ENCODE results near the gene OR7G3.

OR7G3 gene

GRCh38 chr19:9126900-9127405, at the start of gene OR7G3:
TSS of gene OR7G3 (minus strand) at chr19:9126950. CDS start at chr19:9126950, 0 bp downstream.
- H3K36me3 ChIP-seq (ENCODE audit: control insufficient read depth, insufficient read depth, low read length), result no peaks in the 10 kb centered on the region
- H3K9me3 ChIP-seq (ENCODE audit: control insufficient read depth, insufficient read depth, low read length), result peaks cover 3% of the 10 kb centered on the region
- H3K9ac ChIP-seq (ENCODE audit: low read depth, low read length), result no peak within 1 kb of the TSS
- H3K4me1 ChIP-seq (ENCODE audit: control insufficient read depth, insufficient read depth, low read length), result no peaks in the 10 kb centered on the region
- no peaks in the 10 kb centered on the region for H3K27me3 ChIP-seq (ENCODE audit: control insufficient read depth, insufficient read depth, low read length)
- no peak within 1 kb of the TSS for H3K4me3 ChIP-seq (ENCODE audit: low read depth, low read length)

- Histone ChIP-seq H3K4me1 (ENCODE audit: control insufficient read depth, insufficient read depth, low read length) (no peaks in the 10 kb centered on the region), H3K9ac (ENCODE audit: low read depth, low read length) (no peak overlapping the region), H3K27me3 (ENCODE audit: control insufficient read depth, insufficient read depth, low read length) (no peaks in the 10 kb centered on the region), H3K9me3 (ENCODE audit: control insufficient read depth, insufficient read depth, low read length) (no peaks in the 10 kb centered on the region), H3K36me3 (ENCODE audit: control insufficient read depth, insufficient read depth, low read length) (no peaks in the 10 kb centered on the region), H3K4me3 (ENCODE audit: low read depth, low read length) (no peak overlapping the region)
Measured at GRCh38 chr19:9175326-9175725, 48.6 kb upstream of the OR7G3 start.

GRCh38 chr19:9171393-9171991, 44.7 kb upstream of the OR7G3 start:
- H3K27me3 ChIP-seq (ENCODE audit: control insufficient read depth, insufficient read depth, low read length), result no peaks in the 10 kb centered on the region
- no peaks in the 10 kb centered on the region for H3K36me3 ChIP-seq (ENCODE audit: control insufficient read depth, insufficient read depth, low read length)
- no peak overlapping the region for H3K9ac ChIP-seq (ENCODE audit: low read depth, low read length)
- H3K4me3 ChIP-seq (ENCODE audit: low read depth, low read length), result no peak overlapping the region
- H3K9me3 ChIP-seq (ENCODE audit: control insufficient read depth, insufficient read depth, low read length), result no peaks in the 10 kb centered on the region
- H3K4me1 ChIP-seq (ENCODE audit: control insufficient read depth, insufficient read depth, low read length), result no peaks in the 10 kb centered on the region

- no peaks in the 10 kb centered on the region for H3K4me1 ChIP-seq (ENCODE audit: control insufficient read depth, insufficient read depth, low read length)
- peaks cover 12% of the 10 kb centered on the region for H3K36me3 ChIP-seq (ENCODE audit: control insufficient read depth, insufficient read depth, low read length)
- no peak overlapping the region for H3K4me3 ChIP-seq (ENCODE audit: low read depth, low read length)
- no peaks in the 10 kb centered on the region for H3K9me3 ChIP-seq (ENCODE audit: control insufficient read depth, insufficient read depth, low read length)
- H3K9ac ChIP-seq (ENCODE audit: low read depth, low read length), result no peak overlapping the region
- no peaks in the 10 kb centered on the region for H3K27me3 ChIP-seq (ENCODE audit: control insufficient read depth, insufficient read depth, low read length)
Measured at GRCh38 chr19:9166846-9167245, 40.1 kb upstream of the OR7G3 start.

GRCh38 chr19:9165261-9165660, 38.5 kb upstream of the OR7G3 start:
- peaks cover 28% of the 10 kb centered on the region for H3K36me3 ChIP-seq (ENCODE audit: control insufficient read depth, insufficient read depth, low read length)

GRCh38 chr19:9161427-9161826, 34.7 kb upstream of the OR7G3 start:
- Histone ChIP-seq H3K9me3 (ENCODE audit: control insufficient read depth, insufficient read depth, low read length) (no peaks in the 10 kb centered on the region), H3K36me3 (ENCODE audit: control insufficient read depth, insufficient read depth, low read length) (peaks cover 55% of the 10 kb centered on the region)

More at GRCh38 chr19:9165261-9165660, 38.5 kb upstream of the OR7G3 start:
- no peaks in the 10 kb centered on the region for H3K9me3 ChIP-seq (ENCODE audit: control insufficient read depth, insufficient read depth, low read length)
- no peaks in the 10 kb centered on the region for H3K4me1 ChIP-seq (ENCODE audit: control insufficient read depth, insufficient read depth, low read length)
- no peak overlapping the region for H3K4me3 ChIP-seq (ENCODE audit: low read depth, low read length)
- no peak overlapping the region for H3K9ac ChIP-seq (ENCODE audit: low read depth, low read length)
- no peaks in the 10 kb centered on the region for H3K27me3 ChIP-seq (ENCODE audit: control insufficient read depth, insufficient read depth, low read length)

GRCh38 chr19:9159891-9160290, 33.1 kb upstream of the OR7G3 start:
- Histone ChIP-seq H3K27me3 (ENCODE audit: control insufficient read depth, insufficient read depth, low read length) (no peaks in the 10 kb centered on the region), H3K36me3 (ENCODE audit: control insufficient read depth, insufficient read depth, low read length) (peaks cover 62% of the 10 kb centered on the region), H3K9ac (ENCODE audit: low read depth, low read length) (no peak overlapping the region), H3K9me3 (ENCODE audit: control insufficient read depth, insufficient read depth, low read length) (no peaks in the 10 kb centered on the region), H3K4me1 (ENCODE audit: control insufficient read depth, insufficient read depth, low read length) (no peaks in the 10 kb centered on the region), H3K4me3 (ENCODE audit: low read depth, low read length) (no peak overlapping the region)

More at GRCh38 chr19:9161427-9161826, 34.7 kb upstream of the OR7G3 start:
- Histone ChIP-seq H3K4me1 (ENCODE audit: control insufficient read depth, insufficient read depth, low read length) (no peaks in the 10 kb centered on the region), H3K27me3 (ENCODE audit: control insufficient read depth, insufficient read depth, low read length) (no peaks in the 10 kb centered on the region), H3K4me3 (ENCODE audit: low read depth, low read length) (no peak overlapping the region), H3K9ac (ENCODE audit: low read depth, low read length) (no peak overlapping the region)

- H3K9ac ChIP-seq (ENCODE audit: low read depth, low read length), result no peak overlapping the region
- H3K9me3 ChIP-seq (ENCODE audit: control insufficient read depth, insufficient read depth, low read length), result peaks cover 6% of the 10 kb centered on the region
- H3K4me1 ChIP-seq (ENCODE audit: control insufficient read depth, insufficient read depth, low read length), result no peaks in the 10 kb centered on the region
- no peaks in the 10 kb centered on the region for H3K27me3 ChIP-seq (ENCODE audit: control insufficient read depth, insufficient read depth, low read length)
- no peak overlapping the region for H3K4me3 ChIP-seq (ENCODE audit: low read depth, low read length)
- H3K36me3 ChIP-seq (ENCODE audit: control insufficient read depth, insufficient read depth, low read length), result peaks cover 44% of the 10 kb centered on the region
Measured at GRCh38 chr19:9156304-9156703, 29.6 kb upstream of the OR7G3 start.

- no peak overlapping the region for H3K4me3 ChIP-seq (ENCODE audit: low read depth, low read length)
- H3K9me3 ChIP-seq (ENCODE audit: control insufficient read depth, insufficient read depth, low read length), result peaks cover 7% of the 10 kb centered on the region
- H3K27me3 ChIP-seq (ENCODE audit: control insufficient read depth, insufficient read depth, low read length), result no peaks in the 10 kb centered on the region
- peaks cover 37% of the 10 kb centered on the region for H3K36me3 ChIP-seq (ENCODE audit: control insufficient read depth, insufficient read depth, low read length)
- H3K4me1 ChIP-seq (ENCODE audit: control insufficient read depth, insufficient read depth, low read length), result no peaks in the 10 kb centered on the region
- H3K9ac ChIP-seq (ENCODE audit: low read depth, low read length), result no peak overlapping the region
Measured at GRCh38 chr19:9155591-9155990, 28.8 kb upstream of the OR7G3 start.

- Histone ChIP-seq H3K4me1 (ENCODE audit: control insufficient read depth, insufficient read depth, low read length) (no peaks in the 10 kb centered on the region), H3K27me3 (ENCODE audit: control insufficient read depth, insufficient read depth, low read length) (no peaks in the 10 kb centered on the region), H3K9me3 (ENCODE audit: control insufficient read depth, insufficient read depth, low read length) (peaks cover 7% of the 10 kb centered on the region), H3K4me3 (ENCODE audit: low read depth, low read length) (no peak overlapping the region), H3K9ac (ENCODE audit: low read depth, low read length) (no peak overlapping the region), H3K36me3 (ENCODE audit: control insufficient read depth, insufficient read depth, low read length) (peaks cover 9% of the 10 kb centered on the region)
Measured at GRCh38 chr19:9151367-9151766, 24.6 kb upstream of the OR7G3 start.

- peaks cover 3% of the 10 kb centered on the region for H3K36me3 ChIP-seq (ENCODE audit: control insufficient read depth, insufficient read depth, low read length)
- H3K4me3 ChIP-seq (ENCODE audit: low read depth, low read length), result no peak overlapping the region
- H3K9me3 ChIP-seq (ENCODE audit: control insufficient read depth, insufficient read depth, low read length), result peaks cover 7% of the 10 kb centered on the region
- H3K4me1 ChIP-seq (ENCODE audit: control insufficient read depth, insufficient read depth, low read length), result no peaks in the 10 kb centered on the region
- H3K27me3 ChIP-seq (ENCODE audit: control insufficient read depth, insufficient read depth, low read length), result no peaks in the 10 kb centered on the region
- no peak overlapping the region for H3K9ac ChIP-seq (ENCODE audit: low read depth, low read length)
Measured at GRCh38 chr19:9150650-9151049, 23.9 kb upstream of the OR7G3 start.

GRCh38 chr19:9149997-9150396, 23.2 kb upstream of the OR7G3 start:
- H3K4me1 ChIP-seq (ENCODE audit: control insufficient read depth, insufficient read depth, low read length), result no peaks in the 10 kb centered on the region
- no peaks in the 10 kb centered on the region for H3K27me3 ChIP-seq (ENCODE audit: control insufficient read depth, insufficient read depth, low read length)
- H3K9me3 ChIP-seq (ENCODE audit: control insufficient read depth, insufficient read depth, low read length), result peaks cover 8% of the 10 kb centered on the region
- H3K4me3 ChIP-seq (ENCODE audit: low read depth, low read length), result no peak overlapping the region
- H3K9ac ChIP-seq (ENCODE audit: low read depth, low read length), result no peak overlapping the region
- peaks cover 7% of the 10 kb centered on the region for H3K36me3 ChIP-seq (ENCODE audit: control insufficient read depth, insufficient read depth, low read length)
